WTC11 (cell line): ENCODE data around the gene COMMD6. TPM values are rescaled to one million over a fixed set of nuclear protein-coding genes. Genes with fewer than 3 reads are reported as not detected.
A peak's percentile ranks its signal among the peaks of the same experiment; 100 is the strongest.

Source experiments
- ATAC-seq: fragments of 200-7000 bp; cut with Tn5 transposase; 2 replicates; pipeline ENCODE4 v1.10.0; 2021; ENCODE audit warnings: mild to moderate bottlenecking, moderate library complexity
- CTCF ChIA-PET: fragments of 300-600 bp; sonication (Branson Sonifier 250); formaldehyde crosslinking; loops from one replicate; lab custom pipeline; 2021; ENCODE audit warnings: antibody characterized with exemption; lab: Charles Lee
- POLR2A ChIA-PET: fragments of 350-600 bp; sonication (Branson Sonifier 250); formaldehyde crosslinking; loops from one replicate; lab custom pipeline; 2021; ENCODE audit warnings: antibody characterized with exemption; lab: Charles Lee
- DNase-seq: peaks from one replicate; pipeline ENCODE4 v3.0.0; 2021; ENCODE audit warnings: low spot score
- H3K27ac Mint-ChIP-seq: 2 replicates; pipeline ENCODE4 v1.8.0; 2021; ENCODE audit warnings: mixed read lengths
- H3K27me3 Mint-ChIP-seq: 2 replicates; pipeline ENCODE4 v1.8.0; 2021; ENCODE audit warnings: low read depth, mild to moderate bottlenecking, moderate library complexity, mixed read lengths
- H3K36me3 Mint-ChIP-seq: 2 replicates; pipeline ENCODE4 v1.8.0; 2021; ENCODE audit warnings: mixed read lengths
- H3K4me1 Mint-ChIP-seq: 2 replicates; pipeline ENCODE4 v1.8.0; 2022; ENCODE audit warnings: mixed read lengths
- H3K4me3 Mint-ChIP-seq: 2 replicates; pipeline ENCODE4 v1.8.0; 2021; ENCODE audit warnings: mild to moderate bottlenecking, moderate library complexity, mixed read lengths
- H3K9me3 Mint-ChIP-seq: 2 replicates; pipeline ENCODE4 v1.8.0; 2021; ENCODE audit warnings: mixed read lengths
- ELF4 ChIP-seq: sonication (generic); formaldehyde crosslinking; IDR thresholded peaks from 2 replicates; pipeline ENCODE4 v1.8.1; 2022; ENCODE audit warnings: low read depth, mild to moderate bottlenecking, moderate library complexity, missing genetic modification reagents
- FOXP1 ChIP-seq: sonication (generic); formaldehyde crosslinking; IDR thresholded peaks from 2 replicates; pipeline ENCODE4 v1.8.0; 2022; ENCODE audit warnings: missing genetic modification reagents, mild to moderate bottlenecking, moderate library complexity, borderline replicate concordance
- OVOL2 ChIP-seq: fragments of 250-450 bp; sonication (Bioruptor Pico); IDR thresholded peaks from 2 replicates; pipeline ENCODE4 v1.9.0; 2021; ENCODE audit warnings: mild to moderate bottlenecking, borderline replicate concordance
- RORB ChIP-seq: fragments of 250-450 bp; sonication (Bioruptor Pico); IDR thresholded peaks from 2 replicates; pipeline ENCODE4 v1.9.0; 2021; ENCODE audit warnings: mild to moderate bottlenecking
- SMAD4 ChIP-seq: sonication (generic); formaldehyde crosslinking; IDR thresholded peaks from 2 replicates; pipeline ENCODE4 v1.8.0; 2022; ENCODE audit warnings: mild to moderate bottlenecking, missing genetic modification reagents
- TEAD4 ChIP-seq: sonication (generic); formaldehyde crosslinking; IDR thresholded peaks from 2 replicates; pipeline ENCODE4 v1.8.0; 2022; ENCODE audit warnings: mild to moderate bottlenecking, missing genetic modification reagents
- ZBTB21 ChIP-seq: sonication (generic); formaldehyde crosslinking; IDR thresholded peaks from 2 replicates; pipeline ENCODE4 v1.8.1; 2023; ENCODE audit warnings: mild to moderate bottlenecking, missing genetic modification reagents, borderline replicate concordance
- ZNF317 ChIP-seq: sonication (generic); formaldehyde crosslinking; IDR thresholded peaks from 2 replicates; pipeline ENCODE4 v1.8.1; 2023; ENCODE audit warnings: low read depth, mild to moderate bottlenecking, moderate library complexity, missing genetic modification reagents, borderline replicate concordance
- ZNF423 ChIP-seq: fragments of 250-450 bp; sonication (Bioruptor Pico); IDR thresholded peaks from 2 replicates; pipeline ENCODE4 v2.1.2; 2022; ENCODE audit warnings: mild to moderate bottlenecking, moderate library complexity
- total RNA-seq: library from RNA; stranded (reverse); gene quantifications from 3 replicates; pipeline ENCODE4 v1.2.3, GENCODE V29; 2021
- TF ChIP-seq, protein P1 (sequence below): sonication (generic); formaldehyde crosslinking; IDR thresholded peaks from 2 replicates; pipeline ENCODE4 v1.8.0; 2022; ENCODE audit warnings: missing genetic modification reagents
- TF ChIP-seq, protein P2 (sequence below): sonication (generic); formaldehyde crosslinking; IDR thresholded peaks from 2 replicates; pipeline ENCODE4 v1.8.1; 2023; ENCODE audit warnings: mild to moderate bottlenecking, missing genetic modification reagents
- TF ChIP-seq, protein P3 (sequence below): sonication (generic); formaldehyde crosslinking; IDR thresholded peaks from 2 replicates; pipeline ENCODE4 v1.8.0; 2023; ENCODE audit warnings: missing genetic modification reagents, mild to moderate bottlenecking, borderline replicate concordance
- TF ChIP-seq, protein P4 (sequence below): sonication (generic); formaldehyde crosslinking; IDR thresholded peaks from 2 replicates; pipeline ENCODE4 v1.8.1; 2023; ENCODE audit warnings: mild to moderate bottlenecking, missing genetic modification reagents, moderate library complexity
- TF ChIP-seq, protein P5 (sequence below): fragments of 200-600 bp; IDR thresholded peaks from 2 replicates; pipeline ENCODE4 v1.8.0; 2022; ENCODE audit warnings: antibody characterized with exemption

COMMD6 gene
- total RNA-seq, 1 experiment from 2014 or later = 94.6 TPM

DNA sequence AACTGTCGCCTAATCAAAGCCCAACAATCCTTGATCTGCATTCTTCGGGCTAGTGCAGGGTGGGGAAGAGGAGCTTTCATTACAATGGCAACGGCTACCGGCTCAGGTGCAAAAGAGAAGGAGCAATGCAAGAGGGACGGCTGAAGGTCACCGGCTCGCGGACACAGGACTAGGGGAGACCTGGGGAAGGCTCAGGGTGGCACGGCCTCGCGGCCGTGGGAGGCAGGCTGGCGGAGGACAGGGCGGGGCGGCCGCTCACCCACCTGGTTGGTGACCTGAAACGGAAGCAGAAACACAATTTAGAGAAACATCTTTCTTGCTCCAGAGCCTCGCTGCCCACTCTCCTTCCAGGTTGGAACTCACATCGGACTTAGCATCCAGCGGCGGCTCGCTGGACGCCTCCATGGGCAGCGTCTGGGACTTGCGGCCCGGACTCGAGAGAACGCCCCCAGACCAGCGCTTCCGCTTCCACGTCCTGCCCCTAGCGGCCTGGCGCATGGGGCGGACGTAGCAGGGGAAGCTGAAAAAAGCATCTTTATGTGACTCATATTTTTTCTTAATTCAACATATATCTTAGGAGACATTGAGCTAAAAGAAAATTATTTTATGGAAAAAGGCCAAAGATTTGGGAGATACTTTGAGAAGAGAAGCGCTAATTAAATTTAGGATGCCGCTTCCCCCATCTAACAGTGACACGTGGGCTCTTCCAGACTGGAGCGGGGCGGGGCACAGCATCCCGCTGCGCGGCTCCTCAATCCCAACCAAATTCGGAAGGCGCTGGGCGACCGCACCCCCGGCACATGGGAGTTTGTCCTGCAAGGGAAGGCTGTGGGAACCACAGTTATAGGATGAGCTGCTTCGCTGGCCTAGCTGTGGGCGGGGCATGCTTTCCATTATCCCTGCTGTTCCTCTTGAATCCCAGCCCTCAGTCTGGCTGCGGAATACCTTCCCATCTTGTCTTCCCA is at the start of gene COMMD6 (continued):
- peak; percentile 76; the same call in 1 of the 2 replicates for TF ChIP-seq ZBTB21 (CRISPR knock-in tag)
- TF ChIP-seq RORB (CRISPR knock-in tag) = no peak
- TF ChIP-seq ZNF423 = no peak
- TF ChIP-seq, protein P1, sequence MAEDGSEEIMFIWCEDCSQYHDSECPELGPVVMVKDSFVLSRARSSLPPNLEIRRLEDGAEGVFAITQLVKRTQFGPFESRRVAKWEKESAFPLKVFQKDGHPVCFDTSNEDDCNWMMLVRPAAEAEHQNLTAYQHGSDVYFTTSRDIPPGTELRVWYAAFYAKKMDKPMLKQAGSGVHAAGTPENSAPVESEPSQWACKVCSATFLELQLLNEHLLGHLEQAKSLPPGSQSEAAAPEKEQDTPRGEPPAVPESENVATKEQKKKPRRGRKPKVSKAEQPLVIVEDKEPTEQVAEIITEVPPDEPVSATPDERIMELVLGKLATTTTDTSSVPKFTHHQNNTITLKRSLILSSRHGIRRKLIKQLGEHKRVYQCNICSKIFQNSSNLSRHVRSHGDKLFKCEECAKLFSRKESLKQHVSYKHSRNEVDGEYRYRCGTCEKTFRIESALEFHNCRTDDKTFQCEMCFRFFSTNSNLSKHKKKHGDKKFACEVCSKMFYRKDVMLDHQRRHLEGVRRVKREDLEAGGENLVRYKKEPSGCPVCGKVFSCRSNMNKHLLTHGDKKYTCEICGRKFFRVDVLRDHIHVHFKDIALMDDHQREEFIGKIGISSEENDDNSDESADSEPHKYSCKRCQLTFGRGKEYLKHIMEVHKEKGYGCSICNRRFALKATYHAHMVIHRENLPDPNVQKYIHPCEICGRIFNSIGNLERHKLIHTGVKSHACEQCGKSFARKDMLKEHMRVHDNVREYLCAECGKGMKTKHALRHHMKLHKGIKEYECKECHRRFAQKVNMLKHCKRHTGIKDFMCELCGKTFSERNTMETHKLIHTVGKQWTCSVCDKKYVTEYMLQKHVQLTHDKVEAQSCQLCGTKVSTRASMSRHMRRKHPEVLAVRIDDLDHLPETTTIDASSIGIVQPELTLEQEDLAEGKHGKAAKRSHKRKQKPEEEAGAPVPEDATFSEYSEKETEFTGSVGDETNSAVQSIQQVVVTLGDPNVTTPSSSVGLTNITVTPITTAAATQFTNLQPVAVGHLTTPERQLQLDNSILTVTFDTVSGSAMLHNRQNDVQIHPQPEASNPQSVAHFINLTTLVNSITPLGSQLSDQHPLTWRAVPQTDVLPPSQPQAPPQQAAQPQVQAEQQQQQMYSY = no peak
- TF ChIP-seq ELF4 = 0 out of 2 replicates have a peak, but pooled peaks have one; percentile 15
- TF ChIP-seq, protein P2, sequence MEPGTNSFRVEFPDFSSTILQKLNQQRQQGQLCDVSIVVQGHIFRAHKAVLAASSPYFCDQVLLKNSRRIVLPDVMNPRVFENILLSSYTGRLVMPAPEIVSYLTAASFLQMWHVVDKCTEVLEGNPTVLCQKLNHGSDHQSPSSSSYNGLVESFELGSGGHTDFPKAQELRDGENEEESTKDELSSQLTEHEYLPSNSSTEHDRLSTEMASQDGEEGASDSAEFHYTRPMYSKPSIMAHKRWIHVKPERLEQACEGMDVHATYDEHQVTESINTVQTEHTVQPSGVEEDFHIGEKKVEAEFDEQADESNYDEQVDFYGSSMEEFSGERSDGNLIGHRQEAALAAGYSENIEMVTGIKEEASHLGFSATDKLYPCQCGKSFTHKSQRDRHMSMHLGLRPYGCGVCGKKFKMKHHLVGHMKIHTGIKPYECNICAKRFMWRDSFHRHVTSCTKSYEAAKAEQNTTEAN (CRISPR knock-in tag) = peak; percentile 34; the same call in 1 of the 2 replicates

DNA sequence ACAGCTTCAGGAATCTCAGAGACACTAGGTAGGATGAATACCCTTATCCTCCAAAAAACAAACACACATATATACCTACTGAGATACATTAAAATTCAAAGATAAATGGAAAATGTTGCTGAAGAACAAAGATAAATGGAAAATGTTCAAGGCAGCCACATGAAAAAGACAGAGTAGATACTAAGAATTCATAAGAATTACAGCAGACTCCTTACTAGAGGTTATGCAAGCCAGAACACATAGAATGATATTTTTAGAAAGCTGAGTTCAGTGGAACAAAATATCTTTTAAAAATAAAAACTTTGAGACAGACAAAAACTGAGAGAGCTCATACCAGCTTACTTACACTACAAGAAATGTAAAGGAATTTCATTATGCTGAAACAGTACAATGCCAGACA is 47.5 kb upstream of the COMMD6 start:
- Mint-ChIP-seq H3K9me3 (peaks cover 23% of the 10 kb centered on the region), H3K36me3 (peaks cover 29% of the 10 kb centered on the region), H3K27ac (no peak overlapping the region), H3K27me3 (no peaks in the 10 kb centered on the region), H3K4me1 (peaks cover 20% of the 10 kb centered on the region), H3K4me3 (no peak overlapping the region)
- TF ChIP-seq, protein P3, sequence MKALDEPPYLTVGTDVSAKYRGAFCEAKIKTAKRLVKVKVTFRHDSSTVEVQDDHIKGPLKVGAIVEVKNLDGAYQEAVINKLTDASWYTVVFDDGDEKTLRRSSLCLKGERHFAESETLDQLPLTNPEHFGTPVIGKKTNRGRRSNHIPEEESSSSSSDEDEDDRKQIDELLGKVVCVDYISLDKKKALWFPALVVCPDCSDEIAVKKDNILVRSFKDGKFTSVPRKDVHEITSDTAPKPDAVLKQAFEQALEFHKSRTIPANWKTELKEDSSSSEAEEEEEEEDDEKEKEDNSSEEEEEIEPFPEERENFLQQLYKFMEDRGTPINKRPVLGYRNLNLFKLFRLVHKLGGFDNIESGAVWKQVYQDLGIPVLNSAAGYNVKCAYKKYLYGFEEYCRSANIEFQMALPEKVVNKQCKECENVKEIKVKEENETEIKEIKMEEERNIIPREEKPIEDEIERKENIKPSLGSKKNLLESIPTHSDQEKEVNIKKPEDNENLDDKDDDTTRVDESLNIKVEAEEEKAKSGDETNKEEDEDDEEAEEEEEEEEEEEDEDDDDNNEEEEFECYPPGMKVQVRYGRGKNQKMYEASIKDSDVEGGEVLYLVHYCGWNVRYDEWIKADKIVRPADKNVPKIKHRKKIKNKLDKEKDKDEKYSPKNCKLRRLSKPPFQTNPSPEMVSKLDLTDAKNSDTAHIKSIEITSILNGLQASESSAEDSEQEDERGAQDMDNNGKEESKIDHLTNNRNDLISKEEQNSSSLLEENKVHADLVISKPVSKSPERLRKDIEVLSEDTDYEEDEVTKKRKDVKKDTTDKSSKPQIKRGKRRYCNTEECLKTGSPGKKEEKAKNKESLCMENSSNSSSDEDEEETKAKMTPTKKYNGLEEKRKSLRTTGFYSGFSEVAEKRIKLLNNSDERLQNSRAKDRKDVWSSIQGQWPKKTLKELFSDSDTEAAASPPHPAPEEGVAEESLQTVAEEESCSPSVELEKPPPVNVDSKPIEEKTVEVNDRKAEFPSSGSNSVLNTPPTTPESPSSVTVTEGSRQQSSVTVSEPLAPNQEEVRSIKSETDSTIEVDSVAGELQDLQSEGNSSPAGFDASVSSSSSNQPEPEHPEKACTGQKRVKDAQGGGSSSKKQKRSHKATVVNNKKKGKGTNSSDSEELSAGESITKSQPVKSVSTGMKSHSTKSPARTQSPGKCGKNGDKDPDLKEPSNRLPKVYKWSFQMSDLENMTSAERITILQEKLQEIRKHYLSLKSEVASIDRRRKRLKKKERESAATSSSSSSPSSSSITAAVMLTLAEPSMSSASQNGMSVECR (CRISPR knock-in tag) = no peak
- TF ChIP-seq OVOL2 (no peak), ZNF317 (CRISPR knock-in tag) (peak; percentile 87)
- ChIA-PET CTCF (no interaction called here), POLR2A (no interaction called here)
- ATAC-seq (no peak), DNase-seq (no peak)

DNA sequence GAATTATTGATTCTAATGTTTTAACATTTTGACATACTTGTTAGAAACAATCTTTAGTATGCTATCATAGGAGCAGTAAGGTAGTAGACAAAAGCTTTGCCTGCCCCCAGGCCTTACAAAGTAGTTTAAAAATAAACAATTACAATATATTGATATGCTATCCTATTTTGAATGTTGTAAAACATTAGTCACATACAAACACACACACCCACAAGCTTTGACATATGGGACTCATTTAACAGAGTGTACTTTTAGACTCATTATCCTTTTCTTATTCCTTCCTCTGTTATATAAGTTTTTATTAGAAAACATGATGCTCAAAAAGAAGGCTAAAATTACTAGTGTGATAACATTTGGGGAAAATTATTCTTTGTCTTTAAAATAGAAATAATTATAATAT is 45.5 kb upstream of the COMMD6 start:
- H3K36me3 Mint-ChIP-seq = peaks cover 29% of the 10 kb centered on the region
- H3K27ac Mint-ChIP-seq = no peak overlapping the region
- no peak overlapping the region for H3K4me3 Mint-ChIP-seq
- H3K27me3 Mint-ChIP-seq = no peaks in the 10 kb centered on the region
- ChIA-PET CTCF (interaction anchor here (1.0 kb wide), 1 partner anchor 210 kb away, joined by 3 read pairs; no protein-coding TSS in a partner anchor), POLR2A (no interaction called here)
- ATAC-seq (no peak), DNase-seq (no peak)
- TF ChIP-seq TEAD4 (CRISPR knock-in tag) (no peak), FOXP1 (CRISPR knock-in tag) (no peak), SMAD4 (CRISPR knock-in tag) (no peak)
- TF ChIP-seq, protein P3 (CRISPR knock-in tag) = no peak
- TF ChIP-seq, protein P4, sequence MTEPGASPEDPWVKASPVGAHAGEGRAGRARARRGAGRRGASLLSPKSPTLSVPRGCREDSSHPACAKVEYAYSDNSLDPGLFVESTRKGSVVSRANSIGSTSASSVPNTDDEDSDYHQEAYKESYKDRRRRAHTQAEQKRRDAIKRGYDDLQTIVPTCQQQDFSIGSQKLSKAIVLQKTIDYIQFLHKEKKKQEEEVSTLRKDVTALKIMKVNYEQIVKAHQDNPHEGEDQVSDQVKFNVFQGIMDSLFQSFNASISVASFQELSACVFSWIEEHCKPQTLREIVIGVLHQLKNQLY = no peak
- TF ChIP-seq, protein P5, sequence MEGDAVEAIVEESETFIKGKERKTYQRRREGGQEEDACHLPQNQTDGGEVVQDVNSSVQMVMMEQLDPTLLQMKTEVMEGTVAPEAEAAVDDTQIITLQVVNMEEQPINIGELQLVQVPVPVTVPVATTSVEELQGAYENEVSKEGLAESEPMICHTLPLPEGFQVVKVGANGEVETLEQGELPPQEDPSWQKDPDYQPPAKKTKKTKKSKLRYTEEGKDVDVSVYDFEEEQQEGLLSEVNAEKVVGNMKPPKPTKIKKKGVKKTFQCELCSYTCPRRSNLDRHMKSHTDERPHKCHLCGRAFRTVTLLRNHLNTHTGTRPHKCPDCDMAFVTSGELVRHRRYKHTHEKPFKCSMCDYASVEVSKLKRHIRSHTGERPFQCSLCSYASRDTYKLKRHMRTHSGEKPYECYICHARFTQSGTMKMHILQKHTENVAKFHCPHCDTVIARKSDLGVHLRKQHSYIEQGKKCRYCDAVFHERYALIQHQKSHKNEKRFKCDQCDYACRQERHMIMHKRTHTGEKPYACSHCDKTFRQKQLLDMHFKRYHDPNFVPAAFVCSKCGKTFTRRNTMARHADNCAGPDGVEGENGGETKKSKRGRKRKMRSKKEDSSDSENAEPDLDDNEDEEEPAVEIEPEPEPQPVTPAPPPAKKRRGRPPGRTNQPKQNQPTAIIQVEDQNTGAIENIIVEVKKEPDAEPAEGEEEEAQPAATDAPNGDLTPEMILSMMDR = no peak
- peaks cover 14% of the 10 kb centered on the region for H3K4me1 Mint-ChIP-seq
- H3K9me3 Mint-ChIP-seq = peaks cover 23% of the 10 kb centered on the region
